Endothelial cell of umbilical vein (primary cell): ENCODE data around the gene BRSK2. TPM values are rescaled to one million over a fixed set of nuclear protein-coding genes. Genes with fewer than 3 reads are reported as not detected.

Experiments used
- BruUV-seq: library from RNA; stranded (reverse); fragments of 400-500 nt; replicated peaks from 2 replicates; lab custom pipeline; 2021; lab: Mats Ljungman, UMichigan
- CTCF ChIA-PET: fragments of 300-600, 350-600 bp; sonication (Branson Sonifier 250); formaldehyde crosslinking; loops from one replicate; lab custom pipeline; 2021; ENCODE audit warnings: antibody characterized with exemption, inconsistent platforms; lab: Charles Lee
- POLR2A ChIA-PET: fragments of 300-600, 350-600 bp; sonication (Branson Sonifier 250); formaldehyde crosslinking; loops from one replicate; lab custom pipeline; 2021; ENCODE audit warnings: antibody characterized with exemption, inconsistent platforms; lab: Charles Lee
- DNase-seq: peaks from one replicate; pipeline ENCODE4 v3.0.0-alpha.2; 2011; ENCODE audit warnings: low read depth, low spot score
- FAIRE-seq: peaks from 2 replicates; lab custom pipeline; 2011; peaks lifted over from hg19 to GRCh38; lab: Jason Lieb, UNC
- H2AFZ ChIP-seq: 2 replicates; pipeline ENCODE4 v1.6.0; 2012; ENCODE audit warnings: low read depth, low read length, control low read depth, inconsistent platforms
- H3K27ac ChIP-seq: 2 replicates; pipeline ENCODE4 v1.5.1; 2011; ENCODE audit warnings: low read depth, mild to moderate bottlenecking, control low read depth, low read length, moderate library complexity; ENCODE audit not compliant: insufficient read depth
- H3K27me3 ChIP-seq, 2 experiments: 2 replicates each; pipeline versions ENCODE4 v1.6.0 to v1.6.1; 2011; ENCODE audit warnings: low read length in 2 of 2, mixed read lengths in 1 of 2; ENCODE audit not compliant: control insufficient read depth in 2 of 2, insufficient read depth in 2 of 2
- H3K36me3 ChIP-seq, 2 experiments: 2 replicates in 1 of 2; 3 replicates in 1 of 2; pipeline ENCODE4 v1.5.1; 2011; ENCODE audit warnings: low read length in 2 of 2, mild to moderate bottlenecking in 1 of 2, moderate library complexity in 1 of 2; ENCODE audit not compliant: control insufficient read depth in 2 of 2, insufficient read depth in 2 of 2; ENCODE audit errors: extremely low read depth in 1 of 2
- H3K4me1 ChIP-seq: 3 replicates; pipeline ENCODE4 v1.5.1; 2011; ENCODE audit warnings: mild to moderate bottlenecking, low read length; ENCODE audit not compliant: control insufficient read depth, insufficient read depth; ENCODE audit errors: extremely low read depth
- H3K4me2 ChIP-seq: 2 replicates; pipeline ENCODE4 v1.6.1; 2011; ENCODE audit warnings: low read length, control low read depth, mixed read lengths; ENCODE audit not compliant: insufficient read depth
- H3K4me3 ChIP-seq, 3 experiments: fragments of 200-600 bp in 1 of 3; sonication (generic), shearing (Covaris generic) in 1 of 3; replicated peaks in 1 of 3; 2 replicates each; pipeline ENCODE4 v1.5.1; 2011 to 2016; ENCODE audit warnings: control low read depth in 3 of 3, low read length in 3 of 3, mild to moderate bottlenecking in 2 of 3, inconsistent platforms in 1 of 3, low read depth in 1 of 3, moderate library complexity in 1 of 3; ENCODE audit not compliant: insufficient read depth in 1 of 3
- H3K79me2 ChIP-seq: 2 replicates; pipeline ENCODE4 v1.6.0; 2012; ENCODE audit warnings: low read length, inconsistent platforms; ENCODE audit not compliant: control insufficient read depth, insufficient read depth
- H3K9ac ChIP-seq: replicated peaks from 2 replicates; pipeline ENCODE3; 2011; ENCODE audit warnings: low read length, control low read depth; ENCODE audit not compliant: insufficient read depth; ENCODE audit errors: extremely low read depth
- H3K9me1 ChIP-seq: replicated peaks from 3 replicates; pipeline ENCODE4 v1.6.0; 2011; ENCODE audit warnings: mild to moderate bottlenecking, low read length; ENCODE audit not compliant: control insufficient read depth, insufficient read depth; ENCODE audit errors: extremely low read depth
- H3K9me3 ChIP-seq: replicated peaks from 2 replicates; pipeline ENCODE4 v1.5.1; 2012; ENCODE audit warnings: low read length, inconsistent platforms; ENCODE audit not compliant: control insufficient read depth, insufficient read depth
- H4K20me1 ChIP-seq: replicated peaks from 2 replicates; pipeline ENCODE3; 2011; ENCODE audit warnings: mild to moderate bottlenecking, low read length; ENCODE audit not compliant: control insufficient read depth, insufficient read depth; ENCODE audit errors: extremely low read depth
- FOS ChIP-seq: IDR thresholded peaks from 2 replicates; pipeline ENCODE4 v1.6.1; 2011; ENCODE audit warnings: mild to moderate bottlenecking, low read length, moderate library complexity, borderline replicate concordance; ENCODE audit not compliant: insufficient read depth
- dilution Hi-C: fragments of 300-500 bp; cut with MboI; formaldehyde crosslinking; loops from one replicate; pipeline ENCODE4 v1.15.0; 2019; ENCODE audit warnings: low sequenced_read_pairs; ENCODE audit not compliant: extremely low pct_ligation_motif_present
- intact Hi-C: fragments of 100-400 bp; cut with micrococcal nuclease; formaldehyde crosslinking; loops from one replicate; pipeline ENCODE4 v1.10.0; 2022
- polyA plus RNA-seq, 4 experiments: library from polyadenylated mRNA; depleted of rRNA in 3 of 4; stranded (reverse) in 3 of 4; unstranded in 1 of 4; fragments of >200 nt; gene quantifications; 2 replicates each; pipeline versions ENCODE4 v1.2.1 to v1.2.3, GENCODE V29; 2011 to 2012; ENCODE audit warnings: missing spikeins in 1 of 4
- total RNA-seq: library from RNA; stranded (reverse); gene quantifications from 2 replicates; pipeline ENCODE4 v1.2.3, GENCODE V29; 2021
- TF ChIP-seq, protein P1 (sequence below): IDR thresholded peaks from 2 replicates; pipeline ENCODE4 v1.6.1; 2011; ENCODE audit not compliant: insufficient read depth, insufficient read length

BRSK2 gene
- total and polyA plus RNA-seq, 2 donors (not counting 3 experiments of a cell fraction or from before 2014, with no cell fraction given), result 0.08 to 0.20 TPM

DNA sequence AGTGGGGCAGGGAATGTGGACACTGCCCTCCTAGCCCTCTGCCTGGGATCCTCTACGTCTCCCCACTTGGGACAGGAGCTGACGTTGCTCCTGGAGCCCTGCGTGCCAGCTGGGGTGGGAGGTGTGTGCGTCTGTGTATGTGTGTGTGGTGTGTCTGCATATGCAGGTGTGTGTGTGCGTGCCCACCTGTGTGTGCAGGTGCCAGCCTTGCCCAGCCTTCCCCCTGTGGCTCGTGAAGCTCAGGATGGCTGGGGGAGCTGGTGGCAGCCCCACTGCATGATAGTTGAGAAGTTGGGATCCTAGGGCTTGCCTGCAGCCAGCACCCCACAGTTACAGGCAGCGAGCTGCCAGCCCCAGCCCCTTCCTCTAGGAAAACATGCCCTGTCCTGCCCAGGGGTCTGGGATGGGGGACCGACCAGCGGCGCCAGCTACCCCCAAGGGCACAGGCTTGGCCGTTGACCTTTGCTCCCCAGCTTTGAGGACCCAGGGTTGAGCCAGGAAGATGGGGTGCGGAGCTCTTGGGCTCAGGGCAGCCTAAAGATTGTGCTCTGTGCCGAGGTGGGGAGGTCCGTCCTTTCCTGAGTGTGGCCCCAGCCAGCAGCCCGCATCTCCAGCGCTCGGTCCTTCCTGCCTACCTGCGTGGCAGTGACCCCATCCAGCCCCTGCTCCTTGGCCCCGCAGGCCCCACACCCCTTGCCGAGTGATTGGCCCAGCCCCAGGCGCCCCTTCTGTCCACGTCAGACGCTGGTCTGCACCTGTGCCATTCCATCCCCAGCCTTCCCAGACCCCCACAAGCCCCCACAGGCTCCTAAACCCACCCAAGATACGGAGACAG, 15.7 kb downstream of the BRSK2 start:
- H3K4me3 ChIP-seq, result no peak overlapping the region
- CTCF ChIA-PET, result no interaction called here
- POLR2A ChIA-PET, result no interaction called here
- no peak for TF ChIP-seq FOS
- H3K79me2 ChIP-seq, result no peaks in the 10 kb centered on the region
- intact Hi-C loops (no loop called here), dilution Hi-C loops (no loop called here)
- no TSS peak for BruUV-seq
- no peak overlapping the region for H2AFZ ChIP-seq
- no peak overlapping the region for H3K9ac ChIP-seq
- DNase-seq (no peak), FAIRE-seq (no peak)
- no peaks in the 10 kb centered on the region for H3K9me1 ChIP-seq
- H3K36me3 ChIP-seq, result no peaks in the 10 kb centered on the region
- H3K27me3 ChIP-seq, result no peaks in the 10 kb centered on the region
- no peak overlapping the region for H3K4me2 ChIP-seq
- H4K20me1 ChIP-seq, result no peaks in the 10 kb centered on the region
- no peaks in the 10 kb centered on the region for H3K9me3 ChIP-seq
- H3K4me1 ChIP-seq, result no peaks in the 10 kb centered on the region
- no peak overlapping the region for H3K27ac ChIP-seq

DNA sequence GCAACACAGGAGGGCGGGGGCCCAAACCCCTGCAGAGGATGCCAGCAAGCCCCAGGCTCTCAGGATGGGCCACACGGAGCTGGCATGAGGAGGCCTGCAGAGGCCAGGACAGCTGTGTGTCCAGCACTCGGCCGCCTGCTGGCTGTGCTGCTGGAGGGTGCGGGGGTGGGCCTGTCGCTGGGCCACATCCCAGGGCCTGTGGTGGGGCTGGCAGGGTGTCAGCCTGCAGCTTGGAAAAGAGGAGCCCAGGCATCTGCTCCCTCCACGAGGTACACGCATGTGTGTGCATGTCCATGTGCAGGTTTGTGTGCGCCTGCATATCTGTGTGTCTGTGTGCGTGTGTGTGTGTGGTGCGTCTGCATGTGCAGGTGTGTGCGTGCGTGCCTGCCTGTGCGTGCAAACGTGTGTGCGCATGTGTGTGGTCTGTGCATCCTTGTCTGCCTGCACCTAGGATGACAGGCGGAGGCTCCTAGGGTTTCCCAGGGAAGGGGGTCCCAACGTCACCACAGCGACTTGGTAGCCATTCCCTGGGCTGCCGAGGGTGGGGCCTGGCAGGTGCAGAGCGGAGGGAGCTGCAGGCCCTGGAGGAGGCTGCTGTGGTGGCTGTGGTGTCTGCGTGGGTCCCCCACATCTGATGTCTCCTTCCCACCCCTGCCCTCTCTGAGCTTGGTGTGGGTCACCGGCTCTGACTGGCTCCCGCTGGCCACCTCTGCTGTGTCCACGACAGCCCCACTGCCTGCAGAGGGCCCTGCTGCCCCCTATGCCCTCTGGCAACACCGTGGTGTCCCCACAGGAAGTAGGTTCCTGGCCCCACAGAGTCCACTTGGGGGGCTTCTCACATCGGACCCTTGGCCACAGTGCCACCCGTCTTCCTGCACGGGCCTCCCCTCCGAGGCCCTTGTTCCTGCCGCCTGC, 17.1 kb downstream of the BRSK2 start:
- Histone ChIP-seq H2AFZ (no peak overlapping the region), H4K20me1 (no peaks in the 10 kb centered on the region), H3K9ac (no peak overlapping the region), H3K79me2 (no peaks in the 10 kb centered on the region), H3K4me3 (no peak overlapping the region), H3K4me1 (no peaks in the 10 kb centered on the region), H3K27me3 (no peaks in the 10 kb centered on the region), H3K9me1 (no peaks in the 10 kb centered on the region), H3K27ac (no peak overlapping the region), H3K9me3 (no peaks in the 10 kb centered on the region), H3K36me3 (no peaks in the 10 kb centered on the region), H3K4me2 (no peak overlapping the region)
- BruUV-seq, result no TSS peak
- dilution Hi-C loops, result no loop called here
- CTCF ChIA-PET, result no interaction called here
- no peak for FAIRE-seq
- POLR2A ChIA-PET, result no interaction called here
- TF ChIP-seq, protein P1, sequence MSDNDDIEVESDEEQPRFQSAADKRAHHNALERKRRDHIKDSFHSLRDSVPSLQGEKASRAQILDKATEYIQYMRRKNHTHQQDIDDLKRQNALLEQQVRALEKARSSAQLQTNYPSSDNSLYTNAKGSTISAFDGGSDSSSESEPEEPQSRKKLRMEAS, result no peak
- no peak for DNase-seq
- intact Hi-C loops, result no loop called here
